PC-3 (cell line): ENCODE results near the gene PXN.

Experiments
- EZH2 ChIP-seq: fragments of 300-600 bp; sonication (generic); IDR thresholded peaks from one replicate; pipeline ENCODE4 v1.6.1; 2017; ENCODE audit warnings: antibody characterized with exemption, mild to moderate bottlenecking, low read length; ENCODE audit not compliant: unreplicated experiment
- EZH2phosphoT487 ChIP-seq: fragments of 300-600 bp; sonication (generic); IDR thresholded peaks from 2 replicates; pipeline ENCODE4 v1.6.1; 2018; ENCODE audit warnings: mild to moderate bottlenecking, antibody characterized with exemption, low read length, borderline replicate concordance
- TF ChIP-seq, protein P1 (sequence below): fragments of 300-600 bp; sonication (generic); conservative IDR thresholded peaks from 2 replicates; pipeline ENCODE4 v1.5.1; 2017; ENCODE audit warnings: antibody characterized with exemption, low read depth, mild to moderate bottlenecking, low read length

DNA sequence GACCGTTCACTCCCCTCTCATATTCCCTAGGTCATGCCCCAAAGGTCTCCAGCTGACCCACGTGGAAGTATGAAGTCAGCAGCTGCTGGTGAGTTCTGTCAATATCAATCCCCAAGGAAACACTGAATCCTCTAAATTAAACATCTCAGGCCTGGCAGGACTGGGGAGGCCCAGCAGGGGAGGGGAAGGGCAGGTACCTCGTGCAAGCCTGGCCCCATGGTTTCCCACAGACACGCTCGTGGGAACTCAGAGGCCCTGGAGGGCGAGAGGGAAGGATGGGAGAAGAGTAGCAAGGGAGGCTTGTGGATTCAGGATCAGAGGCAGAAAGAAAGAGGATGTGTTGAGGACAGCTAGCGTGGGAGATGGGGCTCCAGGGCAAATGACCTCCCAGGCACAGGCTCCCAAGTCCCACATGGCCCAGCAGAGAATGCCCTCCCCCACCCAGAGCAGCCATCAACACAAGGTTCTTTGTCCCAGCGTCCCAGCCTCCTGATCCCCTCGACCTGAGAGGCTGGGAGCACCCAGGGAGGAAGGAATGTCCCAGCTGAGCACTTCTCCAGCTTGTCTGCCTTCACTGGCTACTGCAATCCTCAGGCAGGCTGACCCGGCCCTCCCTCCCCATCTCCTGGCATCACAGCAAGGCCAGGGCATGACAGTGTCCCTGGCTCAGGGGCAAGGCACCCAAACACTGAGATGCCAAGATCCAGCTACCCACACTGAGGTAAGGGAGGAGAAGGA lies 44.5 kb downstream of the PXN start:
- TF ChIP-seq, protein P1, sequence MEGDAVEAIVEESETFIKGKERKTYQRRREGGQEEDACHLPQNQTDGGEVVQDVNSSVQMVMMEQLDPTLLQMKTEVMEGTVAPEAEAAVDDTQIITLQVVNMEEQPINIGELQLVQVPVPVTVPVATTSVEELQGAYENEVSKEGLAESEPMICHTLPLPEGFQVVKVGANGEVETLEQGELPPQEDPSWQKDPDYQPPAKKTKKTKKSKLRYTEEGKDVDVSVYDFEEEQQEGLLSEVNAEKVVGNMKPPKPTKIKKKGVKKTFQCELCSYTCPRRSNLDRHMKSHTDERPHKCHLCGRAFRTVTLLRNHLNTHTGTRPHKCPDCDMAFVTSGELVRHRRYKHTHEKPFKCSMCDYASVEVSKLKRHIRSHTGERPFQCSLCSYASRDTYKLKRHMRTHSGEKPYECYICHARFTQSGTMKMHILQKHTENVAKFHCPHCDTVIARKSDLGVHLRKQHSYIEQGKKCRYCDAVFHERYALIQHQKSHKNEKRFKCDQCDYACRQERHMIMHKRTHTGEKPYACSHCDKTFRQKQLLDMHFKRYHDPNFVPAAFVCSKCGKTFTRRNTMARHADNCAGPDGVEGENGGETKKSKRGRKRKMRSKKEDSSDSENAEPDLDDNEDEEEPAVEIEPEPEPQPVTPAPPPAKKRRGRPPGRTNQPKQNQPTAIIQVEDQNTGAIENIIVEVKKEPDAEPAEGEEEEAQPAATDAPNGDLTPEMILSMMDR, result no peak
- no peak for TF ChIP-seq EZH2
- TF ChIP-seq EZH2phosphoT487, result no peak
